ENCODE data around the gene PRC1. TPM values are rescaled to one million over a fixed set of nuclear protein-coding genes. Genes with fewer than 3 reads are reported as not detected.

The PRC1 gene
- total RNA-seq, 1 donor from 2014 or later: 9.3 TPM

GRCh38 chr15:91007266-91007665 lies 12.9 kb upstream of the PRC1 start:
- no peak for TF ChIP-seq CTCF (IDR thresholded peaks at IDR 0.05)
- Mint-ChIP-seq H3K27me3 (no peaks in the 10 kb centered on the region), H3K27ac (no peak overlapping the region), H3K36me3 (ENCODE audit: low read depth) (peaks cover 81% of the 10 kb centered on the region), H3K4me1 (no peaks in the 10 kb centered on the region), H3K9me3 (no peaks in the 10 kb centered on the region), H3K4me3 (no peak overlapping the region)
- POLR2A ChIA-PET: no interaction called here
- intact Hi-C loops (cut with micrococcal nuclease): no loop called here
- ATAC-seq (ENCODE audit: low read depth) (no peak), DNase-seq (no peak)
- CTCF ChIA-PET: no interaction called here

DNA sequence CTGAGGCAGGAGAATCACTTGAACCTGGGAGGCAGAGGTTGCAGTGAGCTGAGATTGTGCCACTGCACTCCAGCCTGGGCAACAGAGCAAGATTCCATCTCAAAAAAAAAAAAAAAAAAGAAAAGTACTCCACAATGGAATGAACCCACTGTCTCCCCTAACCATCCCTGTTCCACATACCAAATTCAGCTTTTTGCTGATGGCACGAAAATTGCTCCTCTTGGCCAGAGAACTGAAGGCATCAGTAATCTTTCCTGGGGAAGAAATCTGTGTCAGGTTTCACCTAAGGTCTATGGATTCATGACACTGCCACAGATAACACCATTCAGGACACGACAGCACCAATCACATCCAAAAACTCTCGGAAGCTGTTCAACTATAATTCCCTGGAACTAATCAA lies 6.9 kb upstream of the PRC1 start:
- POLR2A ChIA-PET: interaction anchor here (0.6 kb wide), 1 partner anchor 634 kb away, joined by 4 read pairs; no protein-coding TSS in a partner anchor

GRCh38 chr15:90998737-90999136 lies 4.4 kb upstream of the PRC1 start:
- Mint-ChIP-seq H3K4me1 (peaks cover 11% of the 10 kb centered on the region), H3K9me3 (no peaks in the 10 kb centered on the region), H3K4me3 (no peak overlapping the region), H3K36me3 (ENCODE audit: low read depth) (peaks cover 63% of the 10 kb centered on the region), H3K27me3 (no peaks in the 10 kb centered on the region), H3K27ac (no peak overlapping the region)
- ATAC-seq (ENCODE audit: low read depth): no peak
- DNase-seq: no peak
- POLR2A ChIA-PET: no interaction called here
- TF ChIP-seq CTCF (IDR thresholded peaks at IDR 0.05): no peak
- intact Hi-C loops (cut with micrococcal nuclease): loop anchor here (10.0 kb wide), 1 partner anchor 1664 kb away; the partner anchor contains the start of gene POLG
- CTCF ChIA-PET: no interaction called here

More for the DNA sequence above, 6.9 kb upstream of the PRC1 start:
- Mint-ChIP-seq H3K27ac (no peak overlapping the region), H3K4me3 (no peak overlapping the region), H3K9me3 (no peaks in the 10 kb centered on the region), H3K27me3 (no peaks in the 10 kb centered on the region), H3K4me1 (no peaks in the 10 kb centered on the region), H3K36me3 (ENCODE audit: low read depth) (peaks cover 77% of the 10 kb centered on the region)
- intact Hi-C loops (cut with micrococcal nuclease): no loop called here
- no peak for DNase-seq
- CTCF ChIA-PET: no interaction called here
- TF ChIP-seq CTCF (IDR thresholded peaks at IDR 0.05): no peak
- ATAC-seq (ENCODE audit: low read depth): no peak

DNA sequence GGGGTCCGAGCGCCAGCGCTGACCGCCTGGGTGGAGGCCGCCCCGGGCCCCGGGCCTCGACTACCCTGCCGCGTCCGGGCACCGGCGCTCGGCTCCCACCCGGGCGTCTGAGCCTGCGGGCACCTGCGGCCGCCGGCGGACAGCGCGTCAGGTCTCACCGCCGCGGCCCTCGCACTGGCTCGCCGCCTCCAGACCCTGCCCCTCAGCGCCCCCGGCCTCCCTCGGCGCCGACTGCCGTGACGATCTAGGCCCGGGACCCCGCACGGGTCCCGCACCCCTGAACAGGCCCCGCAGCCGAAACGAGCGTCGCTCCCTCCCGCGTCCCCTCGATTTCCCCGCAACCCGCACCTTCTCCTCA lies 297 bp downstream of the PRC1 start:
- ATAC-seq (ENCODE audit: low read depth): peak; percentile 19
- no peak for DNase-seq
- Mint-ChIP-seq H3K4me1 (peaks cover 23% of the 10 kb centered on the region), H3K27ac (peak overlapping the region; percentile 96), H3K4me3 (peak overlapping the region; percentile 99), H3K27me3 (no peaks in the 10 kb centered on the region), H3K9me3 (no peaks in the 10 kb centered on the region), H3K36me3 (ENCODE audit: low read depth) (peaks cover 23% of the 10 kb centered on the region)
- POLR2A ChIA-PET: interaction anchor here (0.6 to 1.9 kb wide), 4 partner anchors 13 to 59 kb away, joined by 3 to 5 read pairs (median 4); partner anchors contain the start of genes UNC45A and VPS33B
- intact Hi-C loops (cut with micrococcal nuclease): loop anchor here (1.0 to 10.0 kb wide), 5 partner anchors 28 to 1659 kb away; partner anchors contain the start of genes BLM, POLG, RCCD1 and UNC45A
- no peak for TF ChIP-seq CTCF (IDR thresholded peaks at IDR 0.05)
- CTCF ChIA-PET: interaction anchor here (1.4 kb wide), 1 partner anchor 38 kb away, joined by 4 read pairs; no protein-coding TSS in a partner anchor

DNA sequence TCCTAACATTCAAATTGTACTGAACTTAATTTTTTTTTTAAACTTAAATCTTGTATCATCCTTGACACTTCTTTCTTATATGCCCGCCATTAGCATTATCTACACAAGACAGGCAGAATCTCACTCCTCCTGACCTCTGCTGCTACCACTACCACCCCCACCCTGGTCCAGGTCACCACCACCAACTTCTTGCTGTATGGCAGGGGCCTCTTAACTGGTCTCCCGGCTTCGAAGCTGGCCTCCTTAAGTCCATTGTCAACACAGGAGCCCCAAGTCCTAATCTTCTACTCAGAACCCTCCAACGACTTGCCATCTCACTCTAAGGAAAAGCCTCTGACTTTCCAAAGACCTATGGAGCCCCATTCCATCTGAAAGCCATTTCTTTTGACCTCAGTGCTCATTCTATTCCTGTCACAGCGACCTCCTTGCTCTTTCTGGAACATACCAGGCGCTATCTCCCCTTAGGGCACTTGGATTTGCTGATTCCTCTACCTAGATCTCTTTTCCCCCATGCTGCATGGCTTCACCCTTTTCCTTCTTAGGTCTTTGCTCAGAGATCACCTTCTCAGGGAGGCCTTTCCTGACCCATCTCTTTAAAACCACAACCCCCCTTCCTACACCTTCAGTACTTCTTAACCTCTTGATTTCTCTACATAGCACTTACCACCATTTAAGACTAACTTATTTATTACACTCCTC lies 2.6 kb downstream of the PRC1 start:
- POLR2A ChIA-PET: no interaction called here
- Mint-ChIP-seq H3K36me3 (ENCODE audit: low read depth) (peaks cover 7% of the 10 kb centered on the region), H3K4me1 (peaks cover 41% of the 10 kb centered on the region)

More for the DNA sequence above, 2.6 kb downstream of the PRC1 start:
- TF ChIP-seq CTCF (IDR thresholded peaks at IDR 0.05): no peak
- DNase-seq (no peak), ATAC-seq (ENCODE audit: low read depth) (no peak)
- H3K27me3 Mint-ChIP-seq: no peaks in the 10 kb centered on the region
- no peak overlapping the region for H3K27ac Mint-ChIP-seq
- intact Hi-C loops (cut with micrococcal nuclease): loop anchor here (10.0 kb wide), 1 partner anchor 1657 kb away; the partner anchor contains the start of gene POLG
- CTCF ChIA-PET: no interaction called here
- no peak overlapping the region for H3K4me3 Mint-ChIP-seq
- H3K9me3 Mint-ChIP-seq: no peaks in the 10 kb centered on the region

Data from activated B cell treated with CpG ODN at 0.5 μM for 24 hours (primary cell).